GM21515 (cell line): Measurements from ENCODE around the gene SLC2A5.
"Not testable (repeated sequence)": the region's sequence is repeated elsewhere in the genome, so short reads cannot be mapped to it uniquely, and the experiment has no call there.

Experiments used
- ATAC-seq: cut with Tn5 transposase; IDR thresholded peaks from one replicate; pipeline ENCODE4 v1.9.1; 2021; ENCODE audit not compliant: unreplicated experiment

SLC2A5 gene

DNA sequence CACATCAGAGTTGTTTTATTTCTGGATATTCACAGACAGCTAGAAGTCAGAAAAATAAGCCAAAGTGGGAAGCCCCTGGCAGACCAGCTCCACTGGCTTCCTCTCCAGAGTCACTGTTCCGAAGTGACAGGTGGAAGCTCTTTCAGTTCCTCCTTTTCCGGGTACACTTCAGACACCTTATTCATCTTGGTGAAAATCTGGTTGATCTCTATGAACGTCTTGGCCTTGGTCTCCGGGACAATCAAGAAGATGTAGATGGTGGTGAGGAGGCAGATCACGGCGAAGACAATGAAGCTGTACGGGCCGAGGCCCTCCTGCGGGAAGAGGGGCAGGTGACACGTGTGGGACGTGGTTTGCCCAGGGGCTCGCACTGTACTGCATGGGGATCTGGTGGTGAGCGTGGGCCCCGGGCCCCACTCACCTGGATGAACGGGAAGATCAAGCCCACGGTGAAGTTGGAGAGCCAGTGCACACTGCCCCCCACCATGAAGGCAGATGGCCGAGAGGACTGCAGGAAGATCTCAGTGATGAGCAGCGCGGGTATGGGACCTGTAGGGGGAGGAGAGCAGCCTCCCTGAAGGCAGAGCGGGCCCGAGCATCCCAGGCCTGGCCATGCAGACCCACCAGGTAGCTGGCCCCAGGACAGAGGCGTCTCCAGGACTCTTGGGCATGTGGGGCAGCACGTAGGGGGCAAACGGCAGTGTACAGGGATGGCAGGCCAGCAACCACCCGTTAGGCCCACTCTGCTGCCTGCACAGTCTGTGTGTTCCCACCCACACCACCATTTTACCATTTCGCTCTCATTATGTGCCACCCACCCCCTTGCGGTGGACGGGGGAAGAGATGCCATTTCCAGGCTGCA is 31.7 kb downstream of the SLC2A5 start:
- ATAC-seq = no peak

- ATAC-seq = no peak
These were observed 34.2 kb downstream of the SLC2A5 start for GRCh38 chr1:9035226-9035625.

DNA sequence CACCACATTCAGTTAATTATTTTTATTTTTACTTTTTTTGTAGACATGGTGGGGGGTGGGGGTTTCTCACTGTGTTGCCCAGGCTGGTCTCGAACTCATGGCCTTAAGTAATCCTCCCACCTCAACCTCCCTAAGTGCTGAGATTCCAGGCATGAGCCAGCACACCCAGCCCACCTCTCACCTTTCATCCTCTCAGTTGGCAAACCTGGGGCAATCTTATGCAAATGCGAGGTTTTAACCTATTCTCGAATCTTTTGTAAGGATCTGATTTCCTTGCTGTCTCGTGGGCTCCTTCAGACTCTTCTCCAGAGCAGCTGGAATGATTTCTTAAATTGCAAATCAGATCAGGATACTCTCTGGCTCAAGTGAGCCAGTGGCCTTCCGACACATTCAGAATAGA is 36.1 kb downstream of the SLC2A5 start:
- ATAC-seq = no peak

- no peak for ATAC-seq
These were observed 37.8 kb downstream of the SLC2A5 start for GRCh38 chr1:9031484-9032259.

DNA sequence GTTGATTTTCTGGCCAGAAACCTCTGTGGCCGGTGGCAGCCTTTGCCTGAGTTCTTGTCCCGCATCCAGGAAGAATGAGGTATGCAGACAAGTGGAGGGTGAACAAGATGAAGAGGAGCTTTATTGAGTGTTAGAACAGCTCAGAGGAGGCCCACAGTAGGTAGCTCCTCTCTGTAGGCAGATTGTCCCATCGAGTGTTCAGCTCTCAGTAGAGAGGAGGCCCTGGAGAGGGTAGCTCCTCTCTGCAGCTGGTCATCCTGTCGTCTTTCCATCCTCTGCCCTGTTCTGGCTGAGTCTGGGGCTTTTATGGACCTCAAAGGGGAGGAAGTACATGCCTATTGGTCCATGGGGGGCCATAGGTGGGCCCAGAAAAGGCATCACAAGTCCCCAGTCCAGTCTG is 38.4 kb downstream of the SLC2A5 start:
- not testable (repeated sequence) for ATAC-seq

GRCh38 chr1:9028921-9029705 is 40.3 kb downstream of the SLC2A5 start:
- ATAC-seq = no peak

GRCh38 chr1:9027307-9027706 is 42.1 kb downstream of the SLC2A5 start:
- ATAC-seq = no peak

- no peak for ATAC-seq
These were observed 44.0 kb downstream of the SLC2A5 start for GRCh38 chr1:9025449-9025848.

GRCh38 chr1:9024837-9025236 is 44.6 kb downstream of the SLC2A5 start:
- ATAC-seq = no peak

- no peak for ATAC-seq
These were observed 46.7 kb downstream of the SLC2A5 start for GRCh38 chr1:9022773-9023172.

DNA sequence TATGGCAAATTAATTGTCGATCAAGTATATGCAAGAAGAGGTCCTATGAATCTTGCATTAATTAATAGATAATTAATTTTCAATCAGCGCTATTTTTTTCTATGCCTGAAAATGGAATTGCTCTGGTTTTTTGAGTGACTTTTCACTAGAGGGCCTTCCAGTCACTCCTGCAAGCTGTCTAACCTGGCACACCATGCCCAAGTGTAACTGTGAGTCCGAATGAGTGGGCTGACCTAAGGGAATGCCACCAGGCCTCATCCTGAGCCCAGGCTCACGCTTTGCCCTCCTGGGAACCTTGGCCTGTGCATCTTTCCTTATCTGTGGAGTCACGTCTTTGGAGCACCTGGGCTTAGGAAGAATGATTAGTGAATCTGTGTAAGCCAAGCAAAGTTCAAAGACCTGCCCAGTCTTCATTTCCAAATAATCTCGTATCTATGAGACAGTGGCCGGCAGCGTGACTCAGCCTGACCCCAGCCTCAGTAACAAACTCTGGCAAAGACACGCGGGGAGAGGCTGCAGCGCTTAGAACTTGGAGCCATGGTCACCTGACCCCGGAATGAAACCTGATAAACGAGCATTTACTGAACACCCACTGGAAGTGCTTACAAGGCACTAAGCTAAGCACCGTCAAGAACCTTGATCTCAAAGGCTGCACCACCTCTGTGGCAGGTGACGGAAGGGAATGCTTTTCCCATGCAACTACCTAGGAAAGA is 47.3 kb downstream of the SLC2A5 start:
- ATAC-seq = not testable (repeated sequence)

GRCh38 chr1:9020305-9020704 is 49.1 kb downstream of the SLC2A5 start:
- ATAC-seq = no peak

DNA sequence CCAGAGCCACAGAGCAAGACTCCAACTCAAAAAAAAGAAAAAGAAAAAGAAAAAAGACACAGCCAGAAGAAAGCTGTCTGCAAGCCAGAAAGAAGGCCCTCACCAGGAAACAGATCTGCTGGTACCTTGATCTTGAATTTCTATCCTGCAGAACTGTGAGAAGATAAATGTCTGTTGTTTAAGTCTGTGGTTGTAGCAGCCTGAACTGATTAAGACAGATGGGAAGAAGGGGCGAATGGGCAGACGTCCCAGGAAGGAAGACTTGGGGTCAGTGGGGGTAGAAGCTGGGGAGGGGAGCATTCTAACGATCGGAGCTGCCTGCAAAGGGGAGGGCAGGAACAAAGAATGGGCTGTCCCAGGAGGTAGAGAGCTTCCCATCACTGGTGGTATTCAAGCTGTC is 49.5 kb downstream of the SLC2A5 start:
- no peak for ATAC-seq

- ATAC-seq = no peak
These were observed 51.1 kb downstream of the SLC2A5 start for GRCh38 chr1:9018333-9018732.

GRCh38 chr1:9016455-9016854 is 53.0 kb downstream of the SLC2A5 start:
- ATAC-seq = no peak

DNA sequence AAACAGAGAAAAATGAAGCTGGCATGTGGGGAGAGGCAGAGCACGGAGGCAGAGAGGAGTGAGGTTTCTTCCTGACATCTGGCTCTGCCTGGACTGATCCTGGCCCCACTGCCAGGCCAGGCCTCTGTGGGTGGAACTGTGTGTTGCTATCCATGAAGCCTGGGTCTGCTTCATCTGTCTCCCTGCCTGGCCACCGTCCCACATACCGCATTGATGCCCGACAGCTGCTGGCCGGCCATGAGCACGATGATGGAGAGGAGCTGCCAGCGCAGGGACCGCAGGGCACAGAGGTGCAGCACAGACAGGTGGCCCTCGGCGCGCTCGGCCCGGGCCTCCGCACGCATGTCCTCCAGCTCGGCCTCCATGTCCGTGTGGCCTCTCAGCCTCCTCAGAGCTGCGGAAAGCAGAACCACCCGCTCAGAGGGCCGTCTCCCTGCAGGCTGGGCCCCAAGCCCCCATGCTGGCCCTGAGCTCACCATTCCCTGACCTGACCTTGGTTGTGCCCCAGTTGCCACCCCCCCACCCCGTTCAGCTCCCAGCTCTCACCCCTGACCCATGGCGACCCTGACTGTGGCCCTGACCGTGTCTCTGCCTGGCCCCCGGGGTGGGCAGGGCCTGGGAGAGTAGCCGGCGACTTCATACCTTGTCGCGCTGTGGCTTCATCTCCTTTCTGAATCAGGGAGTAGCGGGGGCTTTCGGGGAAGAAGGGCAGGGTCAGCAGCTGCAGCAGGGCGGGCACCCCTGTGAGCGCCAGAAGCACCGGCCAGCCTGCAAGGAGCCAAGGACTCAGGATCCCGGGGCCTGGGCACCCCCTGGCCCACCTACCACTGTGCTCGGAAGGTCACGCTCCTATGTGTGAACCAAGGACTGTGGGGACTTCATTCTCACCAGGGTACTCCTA is 54.7 kb downstream of the SLC2A5 start:
- no peak for ATAC-seq

DNA sequence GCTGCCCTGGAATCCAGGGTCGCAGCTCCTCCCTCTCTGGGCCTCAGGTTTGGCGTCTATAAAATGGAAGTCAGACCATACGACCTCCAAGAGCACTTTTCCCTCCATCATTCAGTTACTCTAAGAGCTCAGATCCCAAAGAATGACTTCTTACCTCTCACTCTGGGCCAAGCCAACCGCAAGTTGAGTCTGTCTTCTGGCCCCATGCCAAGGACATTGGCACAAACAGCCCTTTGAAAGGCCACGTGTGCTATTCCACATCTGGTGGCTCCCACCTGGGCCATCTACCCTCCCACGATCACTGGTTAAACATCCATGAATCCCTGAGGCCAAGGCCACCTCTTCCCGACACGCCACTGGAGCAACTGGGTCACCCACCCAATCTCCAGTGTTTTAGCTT is 55.6 kb downstream of the SLC2A5 start:
- no peak for ATAC-seq

DNA sequence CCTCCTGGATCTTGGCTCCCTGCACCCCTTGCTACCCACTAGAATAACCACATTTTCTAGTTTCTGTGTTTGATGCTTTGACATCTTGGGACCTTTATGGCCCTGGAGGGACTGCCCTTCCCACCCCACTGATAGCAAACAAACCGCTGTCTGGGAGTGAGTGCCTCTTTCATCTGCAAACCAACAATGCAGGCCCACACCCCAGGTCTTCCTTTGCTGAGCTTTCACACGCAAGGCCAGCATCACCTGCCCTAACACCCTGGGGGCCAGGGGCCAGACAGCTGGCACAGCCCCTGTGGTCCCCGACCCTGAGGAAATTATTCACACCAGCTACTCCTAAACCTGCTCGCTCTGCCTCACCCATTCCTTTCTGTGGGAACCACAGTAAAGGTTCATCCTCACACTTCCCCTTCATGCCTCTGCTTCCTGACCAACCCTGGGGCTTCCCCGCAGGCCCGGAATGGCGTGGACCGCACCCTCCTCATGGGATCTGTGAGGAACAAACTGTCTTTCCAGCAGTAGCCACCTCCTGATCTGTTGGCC is 58.6 kb downstream of the SLC2A5 start:
- ATAC-seq = no peak
